K562 (cell line): ENCODE results near the gene CNIH1. TPM values are rescaled to one million over a fixed set of nuclear protein-coding genes. Genes with fewer than 3 reads are reported as not detected.
A peak's percentile ranks its signal among the peaks of the same experiment; 100 is the strongest.
"Not testable (repeated sequence)": the region's sequence is repeated elsewhere in the genome, so short reads cannot be mapped to it uniquely, and the experiment has no call there.

Experiments used
- ATAC-seq: fragments of 200-7000 bp; cut with Tn5 transposase; 3 replicates; pipeline ENCODE4 v1.9.1; 2020; ENCODE audit warnings: moderate library complexity
- BruUV-seq: library from RNA; stranded (reverse); fragments of 400-500 nt; replicated peaks from 2 replicates; lab custom pipeline; 2021; lab: Mats Ljungman, UMichigan
- CTCF ChIA-PET: fragments of 300-600 bp; formaldehyde crosslinking; extraction: SDS; loops from one replicate; lab custom pipeline; 2021; ENCODE audit warnings: low intra/inter-chr PET ratio; lab: Yijun Ruan, JAX
- POLR2A ChIA-PET: fragments of 300-600, 350-650 bp; sonication (Branson Sonifier 250); formaldehyde crosslinking; extraction: SDS; loops from one replicate; lab custom pipeline; 2021; ENCODE audit warnings: antibody characterized with exemption, inconsistent platforms; lab: Yijun Ruan, JAX
- DNase-seq, 4 experiments: peaks; one replicate each; pipeline versions ENCODE4 v3.0.0 to v3.0.0-alpha.2; 2011 to 2018; ENCODE audit warnings: low spot score in 3 of 4, mixed read lengths in 3 of 4; ENCODE audit errors: extremely low read depth in 1 of 4
- FAIRE-seq: peaks from 2 replicates; lab custom pipeline; 2011; peaks lifted over from hg19 to GRCh38; lab: Jason Lieb, UNC
- H2AFZ ChIP-seq: 2 replicates; pipeline ENCODE4 v1.6.0; 2011; ENCODE audit warnings: low read depth, low read length, control low read depth, inconsistent platforms
- H3K27ac ChIP-seq: fragments of 200-600 bp; 3 replicates; pipeline ENCODE4 v1.8.0; 2011; ENCODE audit warnings: low read depth, mild to moderate bottlenecking, control low read depth, inconsistent platforms, low read length, moderate library complexity, mixed read lengths; ENCODE audit errors: extremely low read depth
- H3K27me3 ChIP-seq, 2 experiments: fragments of 300-600 bp in 1 of 2; 2 replicates in 1 of 2; 3 replicates in 1 of 2; pipeline versions ENCODE4 v1.6.0 to v1.8.0; 2011; ENCODE audit warnings: inconsistent platforms in 2 of 2, low read length in 2 of 2, mild to moderate bottlenecking in 1 of 2, mixed read lengths in 1 of 2, moderate library complexity in 1 of 2; ENCODE audit not compliant: control insufficient read depth in 2 of 2, insufficient read depth in 2 of 2
- H3K36me3 ChIP-seq: fragments of 300-600 bp; 3 replicates; pipeline ENCODE4 v1.8.0; 2011; ENCODE audit warnings: mild to moderate bottlenecking, low read length, inconsistent platforms; ENCODE audit not compliant: control insufficient read depth, insufficient read depth
- H3K4me1 ChIP-seq, 2 experiments: fragments of 200-600 bp in 1 of 2; replicated peaks in 1 of 2; 2 replicates in 1 of 2; 3 replicates in 1 of 2; pipeline versions ENCODE4 v1.5.1 to v1.8.0; 2011; ENCODE audit warnings: inconsistent platforms in 2 of 2, low read length in 2 of 2, mild to moderate bottlenecking in 1 of 2, mixed read lengths in 1 of 2, moderate library complexity in 1 of 2; ENCODE audit not compliant: control insufficient read depth in 2 of 2, insufficient read depth in 2 of 2
- H3K4me2 ChIP-seq: 2 replicates; pipeline ENCODE4 v1.6.1; 2011; ENCODE audit warnings: low read length, control low read depth, inconsistent platforms, mixed read lengths; ENCODE audit not compliant: insufficient read depth
- H3K4me3 ChIP-seq: fragments of 200-600 bp; sonication (generic), shearing (Covaris generic); 2 replicates; pipeline ENCODE4 v1.5.1; 2016; ENCODE audit warnings: control low read depth, inconsistent platforms
- H3K79me2 ChIP-seq: fragments of 200-600 bp; 3 replicates; pipeline ENCODE4 v1.8.0; 2011; ENCODE audit warnings: low read length, inconsistent platforms; ENCODE audit not compliant: control insufficient read depth, insufficient read depth
- H3K9ac ChIP-seq, 2 experiments: 2 replicates each; pipeline versions ENCODE4 v1.6.0 to v1.6.1; 2011; ENCODE audit warnings: low read depth in 2 of 2, low read length in 2 of 2, control low read depth in 1 of 2, inconsistent platforms in 1 of 2, mild to moderate bottlenecking in 1 of 2, mixed read lengths in 1 of 2; ENCODE audit not compliant: insufficient read depth in 1 of 2
- H3K9me1 ChIP-seq: one replicate; pipeline ENCODE4 v1.6.0; 2011; ENCODE audit warnings: inconsistent platforms, mild to moderate bottlenecking, low read length, moderate library complexity; ENCODE audit not compliant: control insufficient read depth, insufficient read depth
- H3K9me3 ChIP-seq: replicated peaks from 2 replicates; pipeline ENCODE4 v1.5.1; 2011; ENCODE audit warnings: low read depth, low read length, inconsistent platforms; ENCODE audit not compliant: control insufficient read depth, insufficient read depth
- H4K20me1 ChIP-seq: replicated peaks from 2 replicates; pipeline ENCODE4 v1.6.1; 2011; ENCODE audit warnings: low read length, inconsistent platforms, mixed read lengths; ENCODE audit not compliant: control insufficient read depth, insufficient read depth
- MAFF ChIP-seq: IDR thresholded peaks from 2 replicates; pipeline ENCODE4 v1.6.1; 2012; ENCODE audit warnings: low read length, improper control_type of control experiment
- NFYB ChIP-seq: IDR thresholded peaks from 2 replicates; pipeline ENCODE4 v1.6.1; 2011; ENCODE audit warnings: mild to moderate bottlenecking, moderate library complexity; ENCODE audit not compliant: insufficient read length; ENCODE audit errors: extremely low read depth
- WGBS: fragments of 100-300 bp; shearing (Covaris generic); methylation state at CpG from one replicate; pipeline ENCODE4 v1.1.6; 2016; ENCODE audit warnings: low coverage, mixed read lengths; ENCODE audit not compliant: insufficient coverage; ENCODE audit errors: missing lambda C conversion rate; 5-methylcytosine and 5-hydroxymethylcytosine counted together
- in situ Hi-C: fragments of 300-500 bp; cut with MboI; formaldehyde crosslinking; loops from 4 replicates; pipeline ENCODE4 v1.15.0; 2018; ENCODE audit warnings: inconsistent platforms, mixed read lengths
- intact Hi-C: fragments of 100-400 bp; cut with micrococcal nuclease; formaldehyde crosslinking; loops from 2 replicates; pipeline ENCODE4 v1.14.2; 2022
- polyA plus RNA-seq, 8 experiments: library from polyadenylated mRNA; depleted of rRNA in 4 of 8; stranded (reverse) in 5 of 8; unstranded in 3 of 8; fragments of >200 nt; fragmentation: Nextera tagmentation in 2 of 8; fragmentation: Illumina TruSeq in 1 of 8; extraction: Ambion mirVana in 2 of 8; extraction: Trizol in 1 of 8; gene quantifications; 2 replicates each; pipeline versions ENCODE4 v1.2.1 to v1.2.3, GENCODE V29; 2011 to 2014; ENCODE audit warnings: inconsistent platforms in 1 of 8, missing spikeins in 1 of 8
- total RNA-seq, 7 experiments: library from RNA; depleted of rRNA in 6 of 7; stranded (reverse); fragments of >200 nt in 6 of 7; fragmentation: Illumina TruSeq in 2 of 7; extraction: Trizol in 2 of 7; gene quantifications; 2 replicates each; pipeline versions ENCODE4 v1.2.1 to v1.2.3, GENCODE V29; 2011 to 2021; ENCODE audit warnings: low replicate concordance in 1 of 7

CNIH1 gene
- total and polyA plus RNA-seq, 9 of the 15 experiments (the other 6 are each of a cell fraction or from before 2014, with no cell fraction given) = 13.9 to 283 (median 77.3) TPM

- FAIRE-seq, in situ Hi-C loops, DNase-seq, ATAC-seq, H3K36me3 ChIP-seq, H3K9ac ChIP-seq, H2AFZ ChIP-seq, H3K9me1 ChIP-seq, H4K20me1 ChIP-seq, BruUV-seq, H3K4me3 ChIP-seq, intact Hi-C loops, H3K27ac ChIP-seq, CTCF ChIA-PET, H3K4me2 ChIP-seq, H3K9me3 ChIP-seq: not testable (repeated sequence)
- POLR2A ChIA-PET = interaction anchor here (0.6 kb wide), 1 partner anchor 1389 kb away, joined by 3 read pairs; no protein-coding TSS in a partner anchor
- Histone ChIP-seq H3K27me3 (peaks cover 0 to 14% of the 10 kb centered on the region in 2 experiments; a peak in 3 of 5 replicates), H3K79me2 (peaks cover 13% of the 10 kb centered on the region), H3K4me1 (peaks cover 6 to 15% of the 10 kb centered on the region in 2 experiments; a peak in 4 of 5 replicates)
- WGBS = 63% methylated on average over 14 of the region's 68 CpGs
Observed at GRCh38 chr14:54392986-54393884, 47.9 kb downstream of the CNIH1 start.

- no peak for ATAC-seq
- Histone ChIP-seq H3K27me3 (peaks cover 6 to 16% of the 10 kb centered on the region in 2 experiments; a peak in 3 of 5 replicates), H3K4me3 (no peak overlapping the region), H3K9ac (no peak overlapping the region), H3K4me2 (no peak overlapping the region), H4K20me1 (no peaks in the 10 kb centered on the region), H2AFZ (no peak overlapping the region), H3K27ac (no peak overlapping the region), H3K4me1 (peaks cover 0 to 10% of the 10 kb centered on the region in 2 experiments; a peak in 4 of 5 replicates), H3K9me3 (no peaks in the 10 kb centered on the region), H3K36me3 (no peaks in the 10 kb centered on the region), H3K79me2 (peaks cover 4% of the 10 kb centered on the region; the same call in 2 of the 3 replicates), H3K9me1 (no peaks in the 10 kb centered on the region)
- BruUV-seq = no TSS peak
- TF ChIP-seq NFYB (peak; percentile 43), MAFF (no peak)
- POLR2A ChIA-PET = no interaction called here
- DNase-seq = no peak
- in situ Hi-C loops (no loop called here), intact Hi-C loops (no loop called here)
- CTCF ChIA-PET = no interaction called here
- FAIRE-seq = no peak
- WGBS = 32% methylated on average over 14 of the region's 14 CpGs
Observed at GRCh38 chr14:54392131-54392859, 48.9 kb downstream of the CNIH1 start.
